Right lobe of liver (tissue), 4 donors: Measurements from ENCODE around the gene APOA5.
A peak's percentile ranks its signal among the peaks of the same experiment; 100 is the strongest.

Experiments used
- CTCF ChIP-seq, 4 donors: fragments of 200-600 bp in 3 of 4; fragments of 450-650 bp in 1 of 4; IDR thresholded peaks; one replicate each; pipeline versions ENCODE4 v1.5.1 to v1.8.0; 2016 to 2022; ENCODE audit warnings: antibody characterized with exemption in 4 of 4, mild to moderate bottlenecking in 2 of 4
- POLR2A ChIP-seq: fragments of 450-650 bp; IDR thresholded peaks from one replicate; pipeline ENCODE4 v1.6.1; 2017; ENCODE audit warnings: antibody characterized with exemption, mild to moderate bottlenecking
- donor health status: DM: no; HTN: no; CAD: no.
- donor health status: DM: no; HTN: no; CAD: no.
- donor health status: DM: no; HTN: yes; CAD: no.

- TF ChIP-seq CTCF (IDR thresholded peaks at IDR 0.05), result no peak
- TF ChIP-seq POLR2A, result peak; percentile 80
Measured at GRCh38 chr11:116792144-116792868, 627 bp upstream of the APOA5 start.
